Measurements from ENCODE around the gene PER3. TPM values are rescaled to one million over a fixed set of nuclear protein-coding genes. Genes with fewer than 3 reads are reported as not detected.

The PER3 gene
- total RNA-seq, 1 experiment from 2014 or later, result 5.8 TPM

DNA sequence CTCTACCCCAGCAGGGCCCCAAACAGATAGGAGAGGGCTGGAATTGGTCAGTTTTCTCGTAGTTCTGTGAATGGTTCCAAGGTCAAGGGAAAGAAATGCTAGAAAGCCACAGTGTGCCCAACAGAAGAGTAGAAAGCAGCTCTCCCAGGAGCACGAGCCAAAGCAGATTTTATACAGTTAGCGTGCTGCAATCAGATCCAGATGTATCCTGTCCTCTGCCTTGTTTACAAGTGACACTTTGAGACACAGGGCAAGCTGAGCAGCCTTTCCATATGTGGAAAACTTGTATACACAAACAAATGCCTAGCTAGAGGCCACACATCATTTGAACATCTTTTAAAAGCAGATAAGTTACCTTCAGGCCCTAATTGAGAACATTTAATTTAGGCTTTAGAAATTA, 6.5 kb upstream of the PER3 start:
- H3K4me3 ChIP-seq (replicated peaks in 1 of 2; ENCODE audit: low read depth in 1 of 2, low read length in 2 of 2), result no peak overlapping the region
- DNase-seq (ENCODE audit: low read depth, low spot score) (no peak), ATAC-seq (no peak)
- H3K27me3 ChIP-seq (ENCODE audit: insufficient read depth, low read length), result no peaks in the 10 kb centered on the region
- no peak overlapping the region for H3K4me2 ChIP-seq (ENCODE audit: low read length)
- ChIA-PET CTCF (no interaction called here), POLR2A (no interaction called here), RAD21 (ENCODE audit: low non-redundant PET in 1 of 2, low total read pairs in 2 of 2, uncharacterized antibody in 2 of 2, unreplicated experiment in 2 of 2) (no interaction called here)
- no TSS peak for BruUV-seq (replicated peaks)
- H3K79me2 ChIP-seq (ENCODE audit: insufficient read depth, low read length), result peaks cover 37% of the 10 kb centered on the region
- no peak overlapping the region for H2AFZ ChIP-seq (ENCODE audit: low read depth, low read length, poor library complexity, severe bottlenecking)
- no peaks in the 10 kb centered on the region for H4K20me1 ChIP-seq (ENCODE audit: insufficient read depth)
- peaks cover 11 to 26% of the 10 kb centered on the region in 2 experiments; a peak in 3 of 4 replicates for H3K36me3 ChIP-seq (ENCODE audit: control insufficient read depth in 1 of 2, insufficient read depth in 2 of 2, low read length in 2 of 2)
- intact Hi-C loops (cut with micrococcal nuclease), result no loop called here
- TF ChIP-seq RAD21 (IDR thresholded peaks at IDR 0.05; ENCODE audit: low read depth) (no peak), EGR1 (IDR thresholded peaks at IDR 0.05; ENCODE audit: low read depth) (no peak), EZH2phosphoT487 (IDR thresholded peaks at IDR 0.05; ENCODE audit: borderline replicate concordance) (no peak), TCF7L2 (IDR thresholded peaks at IDR 0.05; ENCODE audit: borderline replicate concordance, extremely low read depth, insufficient read depth, insufficient read length) (no peak), SIN3A (IDR thresholded peaks at IDR 0.05; ENCODE audit: low read depth) (no peak), JUND (IDR thresholded peaks at IDR 0.05) (no peak), EZH2 (IDR thresholded peaks at IDR 0.05) (no peak), CEBPB (IDR thresholded peaks at IDR 0.05; ENCODE audit: low read depth) (no peak), YY1 (IDR thresholded peaks at IDR 0.05; ENCODE audit: extremely low read depth, insufficient replicate concordance, low read depth, low read length) (no peak), POLR2AphosphoS5 (IDR thresholded peaks at IDR 0.05; ENCODE audit: low read depth, low read length) (no peak), ZNF274 (IDR thresholded peaks at IDR 0.05; ENCODE audit: low read depth, low read length) (no peak)
- TF ChIP-seq, protein P1, sequence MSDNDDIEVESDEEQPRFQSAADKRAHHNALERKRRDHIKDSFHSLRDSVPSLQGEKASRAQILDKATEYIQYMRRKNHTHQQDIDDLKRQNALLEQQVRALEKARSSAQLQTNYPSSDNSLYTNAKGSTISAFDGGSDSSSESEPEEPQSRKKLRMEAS (IDR thresholded peaks at IDR 0.05), result no peak
- TF ChIP-seq, protein P2, sequence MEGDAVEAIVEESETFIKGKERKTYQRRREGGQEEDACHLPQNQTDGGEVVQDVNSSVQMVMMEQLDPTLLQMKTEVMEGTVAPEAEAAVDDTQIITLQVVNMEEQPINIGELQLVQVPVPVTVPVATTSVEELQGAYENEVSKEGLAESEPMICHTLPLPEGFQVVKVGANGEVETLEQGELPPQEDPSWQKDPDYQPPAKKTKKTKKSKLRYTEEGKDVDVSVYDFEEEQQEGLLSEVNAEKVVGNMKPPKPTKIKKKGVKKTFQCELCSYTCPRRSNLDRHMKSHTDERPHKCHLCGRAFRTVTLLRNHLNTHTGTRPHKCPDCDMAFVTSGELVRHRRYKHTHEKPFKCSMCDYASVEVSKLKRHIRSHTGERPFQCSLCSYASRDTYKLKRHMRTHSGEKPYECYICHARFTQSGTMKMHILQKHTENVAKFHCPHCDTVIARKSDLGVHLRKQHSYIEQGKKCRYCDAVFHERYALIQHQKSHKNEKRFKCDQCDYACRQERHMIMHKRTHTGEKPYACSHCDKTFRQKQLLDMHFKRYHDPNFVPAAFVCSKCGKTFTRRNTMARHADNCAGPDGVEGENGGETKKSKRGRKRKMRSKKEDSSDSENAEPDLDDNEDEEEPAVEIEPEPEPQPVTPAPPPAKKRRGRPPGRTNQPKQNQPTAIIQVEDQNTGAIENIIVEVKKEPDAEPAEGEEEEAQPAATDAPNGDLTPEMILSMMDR (IDR thresholded peaks at IDR 0.05 in 2 of 3, conservative IDR thresholded peaks at IDR 0.05 in 1 of 3; ENCODE audit: borderline replicate concordance in 1 of 3, insufficient read depth in 1 of 3, low read depth in 2 of 3, low read length in 2 of 3), result no peak
- H3K27ac ChIP-seq (ENCODE audit: low read depth, low read length), result no peak overlapping the region
- H3K9ac ChIP-seq (ENCODE audit: low read length), result no peak overlapping the region
- H3K4me1 ChIP-seq (ENCODE audit: control insufficient read depth in 1 of 2, insufficient read depth in 2 of 2, low read length in 2 of 2), result no peaks in the 10 kb centered on the region
- H3K9me2 ChIP-seq (ENCODE audit: insufficient read depth), result no peaks in the 10 kb centered on the region
- H3K9me3 ChIP-seq (ENCODE audit: control insufficient read depth in 1 of 2, insufficient read depth in 1 of 2, low read depth in 1 of 2, low read length in 2 of 2), result no peaks in the 10 kb centered on the region

Data from HCT116 (cell line).